SIG-M5 (cell line): Measurements from ENCODE around the gene FTO.
"Not testable (repeated sequence)": the region's sequence is repeated elsewhere in the genome, so short reads cannot be mapped to it uniquely, and the experiment has no call there.

Experiments used
- DNase-seq: peaks from one replicate; lab custom pipeline; 2025; lab: John Stamatoyannopoulos, UW

Gene FTO

DNA sequence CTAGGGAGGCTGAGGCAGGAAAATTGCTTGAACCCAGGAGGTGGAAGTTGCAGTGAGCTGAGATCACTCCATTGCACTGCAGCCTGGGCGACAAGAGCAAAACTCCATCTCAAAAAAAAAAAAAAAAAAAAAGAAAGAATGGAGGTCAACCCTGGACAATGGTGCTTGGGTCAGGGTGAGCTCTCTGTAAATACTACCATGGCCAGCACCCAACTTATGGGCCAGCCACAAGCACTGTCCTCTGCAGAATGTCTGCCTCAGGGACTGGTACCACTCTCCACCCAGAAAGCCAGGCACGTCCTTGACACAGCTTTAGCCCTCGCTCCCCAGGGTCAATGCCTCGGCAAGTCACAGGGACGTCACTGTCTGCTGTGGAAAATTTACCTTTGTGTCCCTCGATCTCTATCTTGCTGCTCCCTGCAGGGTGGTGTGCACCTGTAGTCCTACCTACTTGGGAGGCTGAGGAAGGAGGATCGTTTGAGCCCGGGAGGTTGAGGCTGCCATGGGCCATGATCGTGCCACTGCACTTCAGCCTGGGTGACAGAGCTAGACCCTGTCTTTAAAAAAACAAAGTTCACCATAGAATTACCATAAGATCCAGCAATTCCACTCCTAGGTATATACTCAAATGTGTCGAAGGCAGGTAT lies 459.4 kb downstream of the FTO start:
- no peak for DNase-seq

GRCh38 chr16:54164789-54165173 lies 460.8 kb downstream of the FTO start:
- no peak for DNase-seq

GRCh38 chr16:54165174-54165911 lies 461.4 kb downstream of the FTO start:
- no peak for DNase-seq

DNA sequence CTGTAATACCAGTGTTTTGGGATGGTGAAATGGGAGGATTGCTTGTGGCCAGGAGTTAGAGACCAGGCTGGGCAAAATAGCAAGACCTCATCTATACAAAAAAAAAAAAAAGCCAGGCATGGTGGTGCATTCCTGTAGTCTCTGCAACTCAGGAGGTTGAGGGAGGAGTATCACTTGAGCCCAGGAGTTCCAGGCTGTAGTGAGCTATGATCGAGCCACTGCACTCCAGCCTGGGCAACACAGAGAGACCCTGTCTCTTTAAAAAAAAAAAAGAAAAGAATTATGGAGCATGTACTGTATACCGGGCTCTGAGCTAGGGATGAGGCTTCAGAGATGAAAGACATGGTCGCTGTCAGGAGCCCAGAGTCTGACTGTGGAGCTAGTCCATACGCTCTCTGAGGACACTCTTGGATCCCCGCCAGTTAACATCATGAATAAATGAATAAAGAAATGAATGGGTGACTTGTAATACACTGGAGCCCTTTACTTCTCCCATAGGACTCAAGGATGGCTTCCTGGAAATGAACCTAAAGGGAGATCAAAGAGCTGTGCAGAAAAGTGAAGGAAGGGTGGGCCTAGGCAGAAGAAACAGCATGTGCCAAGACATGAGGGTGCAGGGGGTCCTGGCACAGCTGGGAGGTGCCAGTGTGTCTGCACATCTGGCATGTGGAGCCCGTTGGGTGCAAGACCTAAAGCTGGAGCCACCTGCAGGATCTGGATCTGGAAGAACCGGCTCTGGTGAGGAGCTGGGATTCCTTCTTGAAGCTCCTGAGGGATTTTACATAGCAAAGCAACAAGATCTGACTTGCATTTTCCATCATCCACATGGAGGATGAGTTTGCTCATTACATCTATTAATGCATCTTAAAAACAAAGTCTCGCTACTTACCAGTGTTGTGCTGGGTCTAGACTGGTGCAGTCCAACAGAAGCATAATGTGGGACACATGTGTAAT lies 462.2 kb downstream of the FTO start:
- no peak for DNase-seq

GRCh38 chr16:54169112-54169511 lies 465.2 kb downstream of the FTO start:
- DNase-seq, result no peak

GRCh38 chr16:54171626-54172537 lies 467.9 kb downstream of the FTO start:
- DNase-seq, result no peak

DNA sequence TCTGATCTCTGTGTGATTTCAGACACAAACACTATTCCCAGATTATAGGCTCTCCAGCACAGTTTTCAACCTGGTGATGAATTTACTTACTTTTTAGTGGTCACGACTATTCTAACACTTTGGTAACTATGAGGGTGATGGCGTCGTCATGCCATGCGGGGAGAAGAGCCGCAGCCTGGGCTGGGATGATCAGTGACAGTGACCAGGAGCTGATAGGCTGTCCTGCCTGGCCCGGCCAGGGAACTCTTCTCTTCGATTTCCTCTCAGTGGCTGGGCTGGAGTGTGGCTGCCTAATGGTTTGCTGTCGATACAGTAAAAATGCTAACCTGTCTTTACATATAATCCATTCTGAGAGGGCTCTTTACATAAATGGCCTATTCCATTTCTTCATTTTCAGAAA lies 469.5 kb downstream of the FTO start:
- no peak for DNase-seq

DNA sequence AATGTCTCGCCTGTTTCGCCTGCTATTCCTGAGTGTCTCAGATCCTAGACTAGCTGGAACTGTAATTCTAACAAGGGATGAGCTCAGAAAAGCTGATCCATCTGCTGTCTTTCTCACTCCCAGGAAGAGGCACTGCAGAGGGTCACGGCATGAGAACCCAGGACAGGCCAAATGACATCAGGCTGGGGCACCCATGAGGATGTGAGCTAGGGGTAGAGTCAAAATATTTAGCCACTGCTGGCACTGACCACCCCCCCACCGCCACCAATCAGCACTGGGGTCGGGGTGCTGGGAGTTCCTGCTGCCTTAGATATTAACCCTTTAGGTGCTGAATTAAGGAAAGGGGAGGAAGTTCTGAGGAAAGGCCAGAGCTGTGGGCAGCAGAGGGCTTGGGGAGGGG lies 470.2 kb downstream of the FTO start:
- no peak for DNase-seq

DNA sequence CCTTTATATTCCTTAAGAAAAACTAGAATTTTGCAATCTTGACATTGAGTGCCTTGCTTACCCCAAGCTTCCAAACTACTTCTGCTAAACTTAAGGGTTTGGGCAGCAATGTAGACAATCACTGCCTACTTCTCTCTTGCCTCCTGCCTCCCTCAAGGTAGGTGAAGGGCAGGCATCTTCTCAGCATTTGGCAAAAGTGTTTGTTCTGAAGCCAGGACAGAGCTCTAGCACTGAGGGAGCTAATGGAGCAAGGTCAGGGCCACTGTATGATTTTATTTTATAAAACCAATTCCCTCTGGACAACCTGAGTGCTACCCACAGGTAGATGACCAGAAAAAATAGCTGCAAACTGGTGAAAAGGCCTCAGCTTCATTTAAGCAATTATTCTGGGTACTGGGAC lies 470.8 kb downstream of the FTO start:
- DNase-seq, result no peak

- no peak for DNase-seq
These were observed 471.2 kb downstream of the FTO start for GRCh38 chr16:54175169-54175551.

GRCh38 chr16:54175552-54176375 lies 471.8 kb downstream of the FTO start:
- no peak for DNase-seq

GRCh38 chr16:54176376-54176901 lies 472.5 kb downstream of the FTO start:
- no peak for DNase-seq

- no peak for DNase-seq
These were observed 473.3 kb downstream of the FTO start for GRCh38 chr16:54177052-54177861.

DNA sequence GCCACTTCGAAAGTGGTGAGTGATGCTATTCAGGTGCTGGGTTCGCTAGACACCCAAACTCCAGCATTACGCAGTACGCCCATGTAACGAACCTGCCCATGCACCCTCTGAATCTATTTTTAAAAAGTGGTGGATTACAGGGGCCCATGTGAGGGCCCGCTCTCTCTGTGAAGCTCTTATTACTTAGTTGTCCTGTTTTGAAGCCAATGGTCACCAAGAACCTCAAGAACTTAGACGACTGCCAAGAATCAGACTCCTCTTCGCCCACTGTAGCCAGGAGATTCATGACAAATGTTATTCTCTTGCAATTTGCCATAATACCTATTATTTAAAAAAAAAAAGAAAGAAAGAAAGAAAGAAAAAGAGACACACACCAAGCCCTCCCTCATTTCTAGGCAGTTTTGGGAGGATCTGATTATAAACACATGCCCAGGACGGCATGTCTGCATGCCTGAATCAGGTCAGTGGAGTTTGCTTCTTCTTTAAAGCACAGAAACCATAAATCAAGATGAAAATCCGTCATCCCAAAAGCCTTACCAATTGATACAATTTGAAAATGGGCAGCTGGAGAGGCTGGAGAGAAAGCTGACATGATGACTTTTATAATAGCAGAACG lies 474.0 kb downstream of the FTO start:
- DNase-seq, result no peak

DNA sequence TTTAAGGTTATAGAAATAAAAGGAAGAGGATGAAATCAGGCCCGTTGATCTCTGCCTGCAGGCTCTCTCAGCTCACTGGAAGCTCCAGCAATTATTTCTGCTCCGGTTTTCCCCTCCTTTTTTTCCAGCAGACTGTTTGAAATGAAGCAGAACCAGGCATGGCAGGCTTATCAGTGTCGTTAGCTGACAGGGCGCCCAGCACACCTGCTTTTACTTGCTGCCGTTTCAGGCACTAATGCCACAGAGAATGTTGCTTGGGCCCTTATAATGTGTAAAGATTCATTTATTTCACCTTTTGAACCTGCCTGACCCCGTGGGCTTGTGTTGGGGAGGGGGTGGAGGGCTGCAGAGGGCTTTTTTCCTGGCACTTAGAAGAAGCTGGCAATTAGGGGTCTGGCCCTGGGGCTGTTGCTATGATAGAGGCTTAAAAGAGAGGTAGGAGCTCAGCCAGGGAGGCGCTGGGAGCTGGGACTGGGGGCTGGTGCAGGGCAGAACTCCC lies 474.6 kb downstream of the FTO start:
- no peak for DNase-seq

- no peak for DNase-seq
These were observed 476.7 kb downstream of the FTO start for GRCh38 chr16:54180421-54181359.

GRCh38 chr16:54181683-54182329 lies 477.9 kb downstream of the FTO start:
- not testable (repeated sequence) for DNase-seq
